HepG2 (cell line): ENCODE measurements around the gene KLF13. TPM values are rescaled to one million over a fixed set of nuclear protein-coding genes. Genes with fewer than 3 reads are reported as not detected.

Experiments used
- ATAC-seq: fragments of 200-7000 bp; cut with Tn5 transposase; 3 replicates; pipeline ENCODE4 v1.9.1; 2020; ENCODE audit warnings: mild to moderate bottlenecking, moderate library complexity
- BruUV-seq: library from RNA; stranded (reverse); fragments of 400-500 nt; replicated peaks from 2 replicates; lab custom pipeline; 2021; lab: Mats Ljungman, UMichigan
- CTCF ChIA-PET: fragments of 300-600 bp; formaldehyde crosslinking; extraction: SDS; loops from one replicate; lab custom pipeline; 2021; ENCODE audit warnings: low total read pairs, inconsistent platforms, low intra/inter-chr PET ratio; lab: Yijun Ruan, JAX
- POLR2A ChIA-PET: fragments of 350-600 bp; sonication (Branson Sonifier 250); formaldehyde crosslinking; loops from one replicate; lab custom pipeline; 2020; ENCODE audit warnings: antibody characterized with exemption, inconsistent platforms; lab: Yijun Ruan, JAX
- DNase-seq: peaks from one replicate; pipeline ENCODE4 v3.0.0-alpha.2; 2015; ENCODE audit warnings: low spot score
- FAIRE-seq: peaks from 3 replicates; lab custom pipeline; 2011; peaks lifted over from hg19 to GRCh38; lab: Jason Lieb, UNC
- H2AFZ ChIP-seq: one replicate; pipeline ENCODE4 v1.6.1; 2011; ENCODE audit warnings: low read length, inconsistent platforms
- H3K27ac ChIP-seq: fragments of 300-600 bp; 3 replicates; pipeline ENCODE4 v1.8.0; 2011; ENCODE audit warnings: mixed run types, mild to moderate bottlenecking, mixed read lengths, low read length, inconsistent platforms; ENCODE audit not compliant: insufficient read depth; ENCODE audit errors: extremely low read length
- H3K27me3 ChIP-seq, 2 experiments: fragments of 200-600 bp in 1 of 2; 2 replicates in 1 of 2; 3 replicates in 1 of 2; pipeline versions ENCODE4 v1.6.0 to v1.8.0; 2011; ENCODE audit warnings: low read length in 2 of 2, mild to moderate bottlenecking in 2 of 2, moderate library complexity in 2 of 2, inconsistent platforms in 1 of 2; ENCODE audit not compliant: insufficient read depth in 2 of 2, control insufficient read depth in 1 of 2
- H3K36me3 ChIP-seq, 2 experiments: fragments of 200-600 bp in 1 of 2; replicated peaks in 1 of 2; 2 replicates in 1 of 2; 3 replicates in 1 of 2; pipeline versions ENCODE4 v1.5.1 to v1.8.0; 2011; ENCODE audit warnings: low read length in 2 of 2, inconsistent platforms in 1 of 2; ENCODE audit not compliant: insufficient read depth in 2 of 2, control insufficient read depth in 1 of 2
- H3K4me1 ChIP-seq: 2 replicates; pipeline ENCODE4 v1.5.1; 2012; ENCODE audit warnings: low read length, inconsistent platforms; ENCODE audit not compliant: insufficient read depth
- H3K4me2 ChIP-seq: 2 replicates; pipeline ENCODE4 v1.6.0; 2011; ENCODE audit warnings: low read depth, low read length, inconsistent platforms
- H3K4me3 ChIP-seq, 3 experiments: fragments of 200-600 bp in 1 of 3; sonication (generic), shearing (Covaris generic) in 1 of 3; replicated peaks in 1 of 3; 2 replicates each; pipeline ENCODE4 v1.5.1; 2011 to 2016; ENCODE audit warnings: low read length in 3 of 3, inconsistent platforms in 2 of 3, low read depth in 2 of 3, mild to moderate bottlenecking in 2 of 3, control low read depth in 1 of 3, mixed read lengths in 1 of 3; ENCODE audit not compliant: insufficient read depth in 1 of 3
- H3K79me2 ChIP-seq: one replicate; pipeline ENCODE4 v1.6.1; 2011; ENCODE audit warnings: low read length, inconsistent platforms; ENCODE audit not compliant: insufficient read depth
- H3K9ac ChIP-seq: 2 replicates; pipeline ENCODE4 v1.6.0; 2011; ENCODE audit warnings: mild to moderate bottlenecking, low read depth, low read length, inconsistent platforms; ENCODE audit not compliant: insufficient read depth
- H3K9me3 ChIP-seq: 2 replicates; pipeline ENCODE4 v1.5.1; 2012; ENCODE audit warnings: mild to moderate bottlenecking, low read length
- H4K20me1 ChIP-seq: 2 replicates; pipeline ENCODE4 v1.6.0; 2011; ENCODE audit warnings: inconsistent platforms, mild to moderate bottlenecking, low read length, moderate library complexity; ENCODE audit not compliant: insufficient read depth
- DMTF1 ChIP-seq: sonication (generic); formaldehyde crosslinking; IDR thresholded peaks from 2 replicates; pipeline ENCODE4 v1.4.0; 2020; ENCODE audit warnings: mild to moderate bottlenecking, missing genetic modification reagents
- NCOA1 ChIP-seq: sonication (generic); formaldehyde crosslinking; IDR thresholded peaks from 2 replicates; pipeline ENCODE4 v1.9.0; 2021; ENCODE audit warnings: missing genetic modification reagents
- PCBP1 ChIP-seq: fragments of 200-400 bp; formaldehyde crosslinking; IDR thresholded peaks from 2 replicates; pipeline ENCODE4 v1.6.1; 2017; ENCODE audit warnings: mild to moderate bottlenecking, low read depth, low read length, borderline replicate concordance
- TCF7L2 ChIP-seq: IDR thresholded peaks from 2 replicates; pipeline ENCODE4 v1.6.1; 2011; ENCODE audit warnings: mild to moderate bottlenecking, low read depth, low read length, moderate library complexity
- ZKSCAN8 ChIP-seq: IDR thresholded peaks from 2 replicates; pipeline ENCODE4 v1.6.1; 2016; ENCODE audit warnings: borderline replicate concordance, missing genetic modification reagents, missing compliant biosample characterization
- ZNF138 ChIP-seq: sonication (generic); formaldehyde crosslinking; IDR thresholded peaks from 2 replicates; pipeline ENCODE4 v1.5.0; 2020; ENCODE audit warnings: mild to moderate bottlenecking, low read depth, missing genetic modification reagents
- ZNF260 ChIP-seq: sonication (generic); formaldehyde crosslinking; IDR thresholded peaks from 2 replicates; pipeline ENCODE4 v1.4.0; 2020; ENCODE audit warnings: missing genetic modification reagents, low read depth, mild to moderate bottlenecking, borderline replicate concordance
- ZNF383 ChIP-seq: sonication (generic); formaldehyde crosslinking; IDR thresholded peaks from 2 replicates; pipeline ENCODE4 v1.4.0; 2020; ENCODE audit warnings: missing genetic modification reagents, mild to moderate bottlenecking, borderline replicate concordance
- ZNF549 ChIP-seq: sonication (generic); formaldehyde crosslinking; IDR thresholded peaks from 2 replicates; pipeline ENCODE4 v1.5.0; 2020; ENCODE audit warnings: missing genetic modification reagents
- ZNF737 ChIP-seq: sonication (generic); formaldehyde crosslinking; IDR thresholded peaks from 2 replicates; pipeline ENCODE4 v1.5.0; 2020; ENCODE audit warnings: missing genetic modification reagents, mild to moderate bottlenecking, borderline replicate concordance
- ZNF770 ChIP-seq: sonication (generic); formaldehyde crosslinking; IDR thresholded peaks from 2 replicates; pipeline ENCODE4 v1.5.0; 2020; ENCODE audit warnings: mild to moderate bottlenecking, missing genetic modification reagents
- WGBS: methylation state at CpG from one replicate; pipeline ENCODE4 v1.1.6; 2017; ENCODE audit warnings: low lambda C conversion rate; 5-methylcytosine and 5-hydroxymethylcytosine counted together
- in situ Hi-C: cut with HindIII; loops from 2 replicates; pipeline ENCODE4 v1.10.0; 2017; ENCODE audit warnings: low pct_unique_long_range_greater_than_20kb; ENCODE audit not compliant: extremely low pct_ligation_motif_present
- intact Hi-C: fragments of 100-400 bp; cut with micrococcal nuclease; formaldehyde crosslinking; loops from one replicate; pipeline ENCODE4 v1.10.0; 2022; ENCODE audit not compliant: unreplicated experiment
- polyA plus RNA-seq, 8 experiments: library from polyadenylated mRNA; depleted of rRNA in 3 of 8; stranded (reverse) in 7 of 8; unstranded in 1 of 8; fragments of >200 nt; fragmentation: Illumina TruSeq in 4 of 8; extraction: Trizol in 4 of 8; gene quantifications; 2 replicates each; pipeline versions ENCODE4 v1.2.1 to v1.2.3, GENCODE V29; 2011 to 2016; ENCODE audit warnings: low read depth in 4 of 8, missing spikeins in 1 of 8, mixed read lengths in 1 of 8; ENCODE audit not compliant: insufficient read depth in 1 of 8
- total RNA-seq, 5 experiments: library from RNA; depleted of rRNA; stranded (reverse); fragments of >200 nt; fragmentation: Illumina TruSeq; extraction: Trizol; gene quantifications; 2 replicates each; pipeline ENCODE4 v1.2.3, GENCODE V29; 2016; ENCODE audit warnings: low read depth in 1 of 5
- TF ChIP-seq, protein P1 (sequence below): IDR thresholded peaks from 2 replicates; pipeline ENCODE4 v1.6.1; 2016
- TF ChIP-seq, protein P2 (sequence below): sonication (generic); formaldehyde crosslinking; IDR thresholded peaks from 2 replicates; pipeline ENCODE4 v1.4.0; 2020; ENCODE audit warnings: mild to moderate bottlenecking, low read depth, missing genetic modification reagents

Gene KLF13
- total and polyA plus RNA-seq, 2 of the 13 experiments (the other 11 are each of a cell fraction or from before 2014, with no cell fraction given) = 16.8 to 25.1 TPM

GRCh38 chr15:31375772-31376171 lies 49.1 kb downstream of the KLF13 start:
- Histone ChIP-seq H3K9me3 (no peaks in the 10 kb centered on the region), H3K27me3 (no peaks in the 10 kb centered on the region), H4K20me1 (no peaks in the 10 kb centered on the region), H3K4me3 (no peak overlapping the region), H3K36me3 (peaks cover 8 to 20% of the 10 kb centered on the region in 2 experiments; a peak in 4 of 5 replicates), H3K4me1 (peaks cover 7% of the 10 kb centered on the region; the same call in 1 of the 2 replicates), H3K4me2 (no peak overlapping the region), H2AFZ (no peak overlapping the region), H3K9ac (no peak overlapping the region), H3K79me2 (no peaks in the 10 kb centered on the region), H3K27ac (no peak overlapping the region)
- TF ChIP-seq DMTF1 (CRISPR knock-in tag) (no peak), ZNF549 (no peak), ZNF383 (CRISPR knock-in tag) (no peak)
- TF ChIP-seq, protein P1, sequence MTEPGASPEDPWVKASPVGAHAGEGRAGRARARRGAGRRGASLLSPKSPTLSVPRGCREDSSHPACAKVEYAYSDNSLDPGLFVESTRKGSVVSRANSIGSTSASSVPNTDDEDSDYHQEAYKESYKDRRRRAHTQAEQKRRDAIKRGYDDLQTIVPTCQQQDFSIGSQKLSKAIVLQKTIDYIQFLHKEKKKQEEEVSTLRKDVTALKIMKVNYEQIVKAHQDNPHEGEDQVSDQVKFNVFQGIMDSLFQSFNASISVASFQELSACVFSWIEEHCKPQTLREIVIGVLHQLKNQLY (CRISPR knock-in tag) = no peak
- BruUV-seq = no TSS peak
- intact Hi-C loops = no loop called here
- WGBS = 100% methylated on average over 6 of the region's 8 CpGs
- ATAC-seq (no peak), FAIRE-seq (no peak), DNase-seq (no peak)
- CTCF ChIA-PET = no interaction called here
- in situ Hi-C loops = no loop called here
- POLR2A ChIA-PET = no interaction called here

- CTCF ChIA-PET = no interaction called here
- Histone ChIP-seq H3K4me3 (no peak overlapping the region), H3K36me3 (peaks cover 8 to 20% of the 10 kb centered on the region in 2 experiments; a peak in 4 of 5 replicates), H4K20me1 (no peaks in the 10 kb centered on the region), H3K4me1 (peaks cover 7% of the 10 kb centered on the region; the same call in 1 of the 2 replicates), H3K27me3 (no peaks in the 10 kb centered on the region), H3K79me2 (no peaks in the 10 kb centered on the region), H3K9ac (no peak overlapping the region), H2AFZ (no peak overlapping the region), H3K9me3 (no peaks in the 10 kb centered on the region), H3K4me2 (no peak overlapping the region), H3K27ac (no peak overlapping the region)
- DNase-seq = no peak
- no peak for FAIRE-seq
- WGBS = 97% methylated on average over 11 of the region's 11 CpGs
- in situ Hi-C loops (no loop called here), intact Hi-C loops (no loop called here)
- POLR2A ChIA-PET = no interaction called here
- ATAC-seq = no peak
- no TSS peak for BruUV-seq
- TF ChIP-seq ZNF549 = no peak
- TF ChIP-seq ZNF138 (CRISPR knock-in tag) = no peak
- TF ChIP-seq, protein P2, sequence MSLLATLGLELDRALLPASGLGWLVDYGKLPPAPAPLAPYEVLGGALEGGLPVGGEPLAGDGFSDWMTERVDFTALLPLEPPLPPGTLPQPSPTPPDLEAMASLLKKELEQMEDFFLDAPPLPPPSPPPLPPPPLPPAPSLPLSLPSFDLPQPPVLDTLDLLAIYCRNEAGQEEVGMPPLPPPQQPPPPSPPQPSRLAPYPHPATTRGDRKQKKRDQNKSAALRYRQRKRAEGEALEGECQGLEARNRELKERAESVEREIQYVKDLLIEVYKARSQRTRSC (CRISPR knock-in tag) = no peak
- TF ChIP-seq TCF7L2 = no peak
- no peak for TF ChIP-seq PCBP1
- no peak for TF ChIP-seq NCOA1
- TF ChIP-seq ZKSCAN8 = no peak
- no peak for TF ChIP-seq ZNF260 (CRISPR knock-in tag)
- TF ChIP-seq ZNF737 (CRISPR knock-in tag) = no peak
- no peak for TF ChIP-seq ZNF770
Measured at GRCh38 chr15:31376511-31376910, 49.9 kb downstream of the KLF13 start.
